ENCODE measurements around the gene OR6B1. TPM values are rescaled to one million over a fixed set of nuclear protein-coding genes. Genes with fewer than 3 reads are reported as not detected.
"Not testable (repeated sequence)": the region's sequence is repeated elsewhere in the genome, so short reads cannot be mapped to it uniquely, and the experiment has no call there.

Gene OR6B1
- total RNA-seq, 2 experiments from 2014 or later = not detected

DNA sequence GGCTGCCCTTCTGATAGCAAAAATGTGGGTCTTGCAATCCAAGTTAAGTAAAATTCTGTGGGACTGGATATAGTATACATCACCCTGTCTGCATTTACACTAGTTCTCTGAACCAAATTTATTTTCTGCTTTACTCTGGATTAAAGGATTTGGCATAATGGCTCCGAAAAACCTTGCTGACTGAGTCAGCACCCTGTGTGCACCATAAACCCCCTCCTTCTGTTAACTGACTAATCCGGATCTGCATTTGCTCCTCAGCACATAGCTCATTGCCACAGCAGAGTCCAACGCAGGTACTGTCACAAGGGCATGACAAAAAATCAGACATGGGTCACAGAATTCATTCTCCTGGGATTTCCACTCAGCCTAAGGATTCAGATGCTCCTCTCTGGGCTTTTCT lies 50.0 kb downstream of the OR6B1 start:
- DNase-seq (no peak), ATAC-seq (ENCODE audit: poor library complexity) (no peak)
- Histone ChIP-seq H3K27me3 (ENCODE audit: control insufficient read depth in 1 of 2, insufficient read depth in 2 of 2, low read length in 2 of 2) (peaks cover 0 to 7% of the 10 kb centered on the region in 2 experiments), H3K4me1 (ENCODE audit: insufficient read depth, low read length) (no peaks in the 10 kb centered on the region), H3K27ac (ENCODE audit: low read depth in 1 of 2, low read length in 2 of 2) (no peak overlapping the region), H3K9me3 (ENCODE audit: control insufficient read depth in 1 of 2, insufficient read depth in 1 of 2, low read length in 2 of 2) (peaks cover 0 to 4% of the 10 kb centered on the region in 2 experiments), H3K36me3 (ENCODE audit: insufficient read depth, low read length) (no peaks in the 10 kb centered on the region), H3K4me3 (ENCODE audit: low read length) (no peak overlapping the region)
- Mint-ChIP-seq H3K4me3 (no peak overlapping the region), H3K36me3 (ENCODE audit: low read depth) (no peaks in the 10 kb centered on the region), H3K9me3 (no peaks in the 10 kb centered on the region), H3K4me1 (ENCODE audit: low read depth) (no peaks in the 10 kb centered on the region), H3K27me3 (peaks cover 51% of the 10 kb centered on the region), H3K27ac (no peak overlapping the region)
- CTCF ChIA-PET = no interaction called here
- POLR2A ChIA-PET = no interaction called here
- TF ChIP-seq CTCF (IDR thresholded peaks at IDR 0.05) = no peak
- intact Hi-C loops (cut with DNase I, micrococcal nuclease) = no loop called here

GRCh38 chr7:144050884-144051283 lies 50.8 kb downstream of the OR6B1 start:
- H3K9me3 Mint-ChIP-seq; DNase-seq; H3K4me3 ChIP-seq (ENCODE audit: low read length); H3K4me1 ChIP-seq (ENCODE audit: insufficient read depth, low read length); POLR2A ChIA-PET; ATAC-seq (ENCODE audit: poor library complexity); H3K27me3 ChIP-seq (ENCODE audit: control insufficient read depth in 1 of 2, insufficient read depth in 2 of 2, low read length in 2 of 2); H3K27ac ChIP-seq (ENCODE audit: low read depth in 1 of 2, low read length in 2 of 2); intact Hi-C loops (cut with DNase I, micrococcal nuclease); H3K4me3 Mint-ChIP-seq; H3K36me3 Mint-ChIP-seq (ENCODE audit: low read depth); CTCF ChIA-PET; H3K9me3 ChIP-seq (ENCODE audit: control insufficient read depth in 1 of 2, insufficient read depth in 1 of 2, low read length in 2 of 2); H3K27ac Mint-ChIP-seq; H3K4me1 Mint-ChIP-seq (ENCODE audit: low read depth); H3K36me3 ChIP-seq (ENCODE audit: insufficient read depth, low read length): not testable (repeated sequence)
- H3K27me3 Mint-ChIP-seq = peaks cover 55% of the 10 kb centered on the region

GRCh38 chr7:144057954-144058353 lies 57.8 kb downstream of the OR6B1 start:
- POLR2A ChIA-PET = no interaction called here
- Mint-ChIP-seq H3K27me3 (peaks cover 50% of the 10 kb centered on the region), H3K4me1 (ENCODE audit: low read depth) (no peaks in the 10 kb centered on the region), H3K9me3 (peaks cover 2% of the 10 kb centered on the region), H3K27ac (no peak overlapping the region), H3K36me3 (ENCODE audit: low read depth) (no peaks in the 10 kb centered on the region), H3K4me3 (no peak overlapping the region)
- Histone ChIP-seq H3K9me3 (ENCODE audit: control insufficient read depth in 1 of 2, insufficient read depth in 1 of 2, low read length in 2 of 2) (no peaks in the 10 kb centered on the region), H3K27ac (ENCODE audit: low read depth in 1 of 2, low read length in 2 of 2) (no peak overlapping the region), H3K4me1 (ENCODE audit: insufficient read depth, low read length) (no peaks in the 10 kb centered on the region), H3K36me3 (ENCODE audit: insufficient read depth, low read length) (no peaks in the 10 kb centered on the region), H3K27me3 (ENCODE audit: control insufficient read depth in 1 of 2, insufficient read depth in 2 of 2, low read length in 2 of 2) (peaks cover 0 to 3% of the 10 kb centered on the region in 2 experiments), H3K4me3 (ENCODE audit: low read length) (no peak overlapping the region)
- TF ChIP-seq CTCF (IDR thresholded peaks at IDR 0.05) = no peak
- CTCF ChIA-PET = no interaction called here
- DNase-seq = no peak
- intact Hi-C loops (cut with DNase I, micrococcal nuclease) = no loop called here
- ATAC-seq (ENCODE audit: poor library complexity) = no peak

Other genes starting within 250 kb of the OR6B1 start
- under 1 TPM; 0.11 to 0.34 TPM for gene CTAGE6, start 242.6 kb upstream of the OR6B1 start, total RNA-seq
- 1 to 10 TPM; 7.7 to 8.6 TPM for gene TCAF1, start 98.1 kb upstream of the OR6B1 start, total RNA-seq
- gene OR2F2, start 65.1 kb upstream of the OR6B1 start, total RNA-seq = not detected
- not detected for gene OR2F1, start 45.5 kb upstream of the OR6B1 start, total RNA-seq
- not detected for gene OR2A5, start 48.6 kb downstream of the OR6B1 start, total RNA-seq
- gene OR2A25, start 69.5 kb downstream of the OR6B1 start, total RNA-seq = not detected
- gene OR2A12, start 86.0 kb downstream of the OR6B1 start, total RNA-seq = not detected
- gene OR2A2, start 109.3 kb downstream of the OR6B1 start, total RNA-seq = not detected
- gene OR2A14, start 122.9 kb downstream of the OR6B1 start, total RNA-seq = not detected
- gene CTAGE4, start 183.1 kb downstream of the OR6B1 start, total RNA-seq = 1 to 10 TPM in 1 of 2 experiments, under 1 TPM in 1; 0.95 to 1.2 TPM
- gene ARHGEF35, start 195.5 kb downstream of the OR6B1 start, total RNA-seq = 1 to 10 TPM; 2.0 to 3.2 TPM
- not detected for gene OR2A42, start 239.3 kb downstream of the OR6B1 start, total RNA-seq

Measured in CD4-positive, alpha-beta T cell (primary cell).